ENCODE results near the gene PDGFB. TPM values are rescaled to one million over a fixed set of nuclear protein-coding genes. Genes with fewer than 3 reads are reported as not detected.
A peak's percentile ranks its signal among the peaks of the same experiment; 100 is the strongest.

The PDGFB gene
- total and polyA plus RNA-seq, 2 experiments from 2014 or later = 2.2 to 8.0 TPM

DNA sequence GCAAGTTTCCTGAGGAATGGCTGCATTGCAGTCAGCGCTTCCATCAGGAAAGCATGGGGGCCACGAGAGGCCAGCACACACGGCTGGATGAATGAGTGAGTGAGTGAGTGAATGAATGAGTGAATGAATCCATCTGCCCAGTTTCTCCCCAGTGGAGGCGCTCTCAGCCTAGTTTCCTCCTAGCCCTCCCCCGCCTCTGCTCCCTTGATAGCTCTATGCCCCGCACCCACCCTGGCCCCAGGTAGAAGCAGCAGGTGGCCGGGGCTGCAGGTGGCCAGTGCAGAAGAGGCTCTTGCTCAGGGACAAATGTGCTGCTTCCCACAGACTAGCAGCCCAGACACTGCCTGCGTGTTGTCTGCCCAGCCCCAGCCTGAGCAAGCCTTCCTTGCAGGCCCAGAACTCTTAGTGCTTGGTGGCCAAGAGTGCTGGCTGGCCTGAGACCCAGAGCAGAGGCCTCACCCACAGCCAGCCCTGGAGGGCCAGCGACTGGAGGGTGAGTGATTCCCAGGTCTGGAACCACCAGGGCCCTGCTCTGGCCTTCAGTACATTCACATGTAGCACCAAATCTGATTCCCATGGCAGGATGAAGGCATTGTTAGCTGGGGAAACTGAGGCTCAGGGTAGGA is 31.1 kb upstream of the PDGFB start:
- H3K4me3 Mint-ChIP-seq = no peak overlapping the region
- no peaks in the 10 kb centered on the region for H3F3A ChIP-seq (replicated peaks; ENCODE audit: low read depth)
- no peak overlapping the region for H3K27ac Mint-ChIP-seq

More for the DNA sequence above, 31.1 kb upstream of the PDGFB start:
- Histone ChIP-seq H3K27ac (ENCODE audit: low read depth) (no peak overlapping the region), H3K36me3 (ENCODE audit: insufficient read depth) (peaks cover 3% of the 10 kb centered on the region; the same call in 1 of the 2 replicates), H3K79me2 (replicated peaks; ENCODE audit: insufficient read depth) (no peaks in the 10 kb centered on the region), H2AFZ (no peak overlapping the region), H4K20me1 (replicated peaks; ENCODE audit: insufficient read depth) (no peaks in the 10 kb centered on the region), H3K27me3 (ENCODE audit: insufficient read depth) (no peaks in the 10 kb centered on the region), H3K4me2 (no peak overlapping the region), H3K9me2 (ENCODE audit: insufficient read depth) (no peaks in the 10 kb centered on the region), H3K4me3 (no peak overlapping the region), H3K4me1 (ENCODE audit: insufficient read depth) (peaks cover 17% of the 10 kb centered on the region; the same call in 1 of the 2 replicates)
- DNase-seq (ENCODE audit: low spot score) = no peak
- H3K9me3 Mint-ChIP-seq = peaks cover 15% of the 10 kb centered on the region
- peaks cover 14% of the 10 kb centered on the region for H3K27me3 Mint-ChIP-seq (ENCODE audit: insufficient read depth, low read depth, poor library complexity)
- no peak for ATAC-seq
- TF ChIP-seq, protein P1, sequence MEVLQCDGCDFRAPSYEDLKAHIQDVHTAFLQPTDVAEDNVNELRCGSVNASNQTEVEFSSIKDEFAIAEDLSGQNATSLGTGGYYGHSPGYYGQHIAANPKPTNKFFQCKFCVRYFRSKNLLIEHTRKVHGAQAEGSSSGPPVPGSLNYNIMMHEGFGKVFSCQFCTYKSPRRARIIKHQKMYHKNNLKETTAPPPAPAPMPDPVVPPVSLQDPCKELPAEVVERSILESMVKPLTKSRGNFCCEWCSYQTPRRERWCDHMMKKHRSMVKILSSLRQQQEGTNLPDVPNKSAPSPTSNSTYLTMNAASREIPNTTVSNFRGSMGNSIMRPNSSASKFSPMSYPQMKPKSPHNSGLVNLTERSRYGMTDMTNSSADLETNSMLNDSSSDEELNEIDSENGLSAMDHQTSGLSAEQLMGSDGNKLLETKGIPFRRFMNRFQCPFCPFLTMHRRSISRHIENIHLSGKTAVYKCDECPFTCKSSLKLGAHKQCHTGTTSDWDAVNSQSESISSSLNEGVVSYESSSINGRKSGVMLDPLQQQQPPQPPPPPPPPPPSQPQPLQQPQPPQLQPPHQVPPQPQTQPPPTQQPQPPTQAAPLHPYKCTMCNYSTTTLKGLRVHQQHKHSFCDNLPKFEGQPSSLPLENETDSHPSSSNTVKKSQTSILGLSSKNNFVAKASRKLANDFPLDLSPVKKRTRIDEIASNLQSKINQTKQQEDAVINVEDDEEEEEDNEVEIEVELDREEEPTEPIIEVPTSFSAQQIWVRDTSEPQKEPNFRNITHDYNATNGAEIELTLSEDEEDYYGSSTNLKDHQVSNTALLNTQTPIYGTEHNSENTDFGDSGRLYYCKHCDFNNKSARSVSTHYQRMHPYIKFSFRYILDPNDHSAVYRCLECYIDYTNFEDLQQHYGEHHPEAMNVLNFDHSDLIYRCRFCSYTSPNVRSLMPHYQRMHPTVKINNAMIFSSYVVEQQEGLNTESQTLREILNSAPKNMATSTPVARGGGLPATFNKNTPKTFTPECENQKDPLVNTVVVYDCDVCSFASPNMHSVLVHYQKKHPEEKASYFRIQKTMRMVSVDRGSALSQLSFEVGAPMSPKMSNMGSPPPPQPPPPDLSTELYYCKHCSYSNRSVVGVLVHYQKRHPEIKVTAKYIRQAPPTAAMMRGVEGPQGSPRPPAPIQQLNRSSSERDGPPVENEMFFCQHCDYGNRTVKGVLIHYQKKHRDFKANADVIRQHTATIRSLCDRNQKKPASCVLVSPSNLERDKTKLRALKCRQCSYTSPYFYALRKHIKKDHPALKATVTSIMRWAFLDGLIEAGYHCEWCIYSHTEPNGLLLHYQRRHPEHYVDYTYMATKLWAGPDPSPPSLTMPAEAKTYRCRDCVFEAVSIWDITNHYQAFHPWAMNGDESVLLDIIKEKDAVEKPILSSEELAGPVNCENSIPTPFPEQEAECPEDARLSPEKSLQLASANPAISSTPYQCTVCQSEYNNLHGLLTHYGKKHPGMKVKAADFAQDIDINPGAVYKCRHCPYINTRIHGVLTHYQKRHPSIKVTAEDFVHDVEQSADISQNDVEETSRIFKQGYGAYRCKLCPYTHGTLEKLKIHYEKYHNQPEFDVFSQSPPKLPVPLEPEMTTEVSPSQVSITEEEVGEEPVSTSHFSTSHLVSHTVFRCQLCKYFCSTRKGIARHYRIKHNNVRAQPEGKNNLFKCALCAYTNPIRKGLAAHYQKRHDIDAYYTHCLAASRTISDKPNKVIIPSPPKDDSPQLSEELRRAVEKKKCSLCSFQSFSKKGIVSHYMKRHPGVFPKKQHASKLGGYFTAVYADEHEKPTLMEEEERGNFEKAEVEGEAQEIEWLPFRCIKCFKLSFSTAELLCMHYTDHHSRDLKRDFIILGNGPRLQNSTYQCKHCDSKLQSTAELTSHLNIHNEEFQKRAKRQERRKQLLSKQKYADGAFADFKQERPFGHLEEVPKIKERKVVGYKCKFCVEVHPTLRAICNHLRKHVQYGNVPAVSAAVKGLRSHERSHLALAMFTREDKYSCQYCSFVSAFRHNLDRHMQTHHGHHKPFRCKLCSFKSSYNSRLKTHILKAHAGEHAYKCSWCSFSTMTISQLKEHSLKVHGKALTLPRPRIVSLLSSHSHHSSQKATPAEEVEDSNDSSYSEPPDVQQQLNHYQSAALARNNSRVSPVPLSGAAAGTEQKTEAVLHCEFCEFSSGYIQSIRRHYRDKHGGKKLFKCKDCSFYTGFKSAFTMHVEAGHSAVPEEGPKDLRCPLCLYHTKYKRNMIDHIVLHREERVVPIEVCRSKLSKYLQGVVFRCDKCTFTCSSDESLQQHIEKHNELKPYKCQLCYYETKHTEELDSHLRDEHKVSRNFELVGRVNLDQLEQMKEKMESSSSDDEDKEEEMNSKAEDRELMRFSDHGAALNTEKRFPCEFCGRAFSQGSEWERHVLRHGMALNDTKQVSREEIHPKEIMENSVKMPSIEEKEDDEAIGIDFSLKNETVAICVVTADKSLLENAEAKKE (CRISPR knock-in tag; IDR thresholded peaks at IDR 0.05) = no peak
- TF ChIP-seq, protein P2, sequence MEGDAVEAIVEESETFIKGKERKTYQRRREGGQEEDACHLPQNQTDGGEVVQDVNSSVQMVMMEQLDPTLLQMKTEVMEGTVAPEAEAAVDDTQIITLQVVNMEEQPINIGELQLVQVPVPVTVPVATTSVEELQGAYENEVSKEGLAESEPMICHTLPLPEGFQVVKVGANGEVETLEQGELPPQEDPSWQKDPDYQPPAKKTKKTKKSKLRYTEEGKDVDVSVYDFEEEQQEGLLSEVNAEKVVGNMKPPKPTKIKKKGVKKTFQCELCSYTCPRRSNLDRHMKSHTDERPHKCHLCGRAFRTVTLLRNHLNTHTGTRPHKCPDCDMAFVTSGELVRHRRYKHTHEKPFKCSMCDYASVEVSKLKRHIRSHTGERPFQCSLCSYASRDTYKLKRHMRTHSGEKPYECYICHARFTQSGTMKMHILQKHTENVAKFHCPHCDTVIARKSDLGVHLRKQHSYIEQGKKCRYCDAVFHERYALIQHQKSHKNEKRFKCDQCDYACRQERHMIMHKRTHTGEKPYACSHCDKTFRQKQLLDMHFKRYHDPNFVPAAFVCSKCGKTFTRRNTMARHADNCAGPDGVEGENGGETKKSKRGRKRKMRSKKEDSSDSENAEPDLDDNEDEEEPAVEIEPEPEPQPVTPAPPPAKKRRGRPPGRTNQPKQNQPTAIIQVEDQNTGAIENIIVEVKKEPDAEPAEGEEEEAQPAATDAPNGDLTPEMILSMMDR (conservative IDR thresholded peaks at IDR 0.05; ENCODE audit: low read depth in 2 of 2) = peak in 1 of 2 experiments; percentile 21; a peak in 2 of 4 replicates
- peaks cover 6% of the 10 kb centered on the region; the same call in 1 of the 3 replicates for H3K36me3 Mint-ChIP-seq (ENCODE audit: low read depth)
- H3K4me1 Mint-ChIP-seq = peaks cover 17% of the 10 kb centered on the region; the same call in 2 of the 3 replicates

Data from GM23338 (cell line).